ENCODE data around the gene ST8SIA1. TPM values are rescaled to one million over a fixed set of nuclear protein-coding genes. Genes with fewer than 3 reads are reported as not detected.

The ST8SIA1 gene
- total RNA-seq, 1 donor from 2014 or later, result 2.1 TPM

DNA sequence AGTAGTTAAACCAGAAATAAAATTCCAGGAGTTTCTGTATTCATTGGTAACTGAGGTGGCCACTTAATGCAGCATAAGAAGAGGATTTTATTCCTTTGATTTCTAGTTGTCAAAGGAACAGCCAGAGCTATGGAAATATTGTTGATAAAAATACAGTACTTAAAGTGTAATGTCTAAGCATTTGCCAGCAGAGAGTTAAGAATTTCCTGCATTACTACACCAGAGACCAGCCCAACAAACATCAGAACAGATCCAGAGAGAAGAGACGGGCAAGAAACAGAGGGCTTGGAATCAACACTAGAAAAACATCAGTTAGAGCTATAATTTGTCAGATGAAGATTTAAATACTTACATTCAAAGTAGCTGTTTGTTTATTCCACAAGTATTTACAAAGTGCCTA, 77.9 kb downstream of the ST8SIA1 start:
- intact Hi-C loops (cut with micrococcal nuclease), result no loop called here
- TF ChIP-seq, protein P1, sequence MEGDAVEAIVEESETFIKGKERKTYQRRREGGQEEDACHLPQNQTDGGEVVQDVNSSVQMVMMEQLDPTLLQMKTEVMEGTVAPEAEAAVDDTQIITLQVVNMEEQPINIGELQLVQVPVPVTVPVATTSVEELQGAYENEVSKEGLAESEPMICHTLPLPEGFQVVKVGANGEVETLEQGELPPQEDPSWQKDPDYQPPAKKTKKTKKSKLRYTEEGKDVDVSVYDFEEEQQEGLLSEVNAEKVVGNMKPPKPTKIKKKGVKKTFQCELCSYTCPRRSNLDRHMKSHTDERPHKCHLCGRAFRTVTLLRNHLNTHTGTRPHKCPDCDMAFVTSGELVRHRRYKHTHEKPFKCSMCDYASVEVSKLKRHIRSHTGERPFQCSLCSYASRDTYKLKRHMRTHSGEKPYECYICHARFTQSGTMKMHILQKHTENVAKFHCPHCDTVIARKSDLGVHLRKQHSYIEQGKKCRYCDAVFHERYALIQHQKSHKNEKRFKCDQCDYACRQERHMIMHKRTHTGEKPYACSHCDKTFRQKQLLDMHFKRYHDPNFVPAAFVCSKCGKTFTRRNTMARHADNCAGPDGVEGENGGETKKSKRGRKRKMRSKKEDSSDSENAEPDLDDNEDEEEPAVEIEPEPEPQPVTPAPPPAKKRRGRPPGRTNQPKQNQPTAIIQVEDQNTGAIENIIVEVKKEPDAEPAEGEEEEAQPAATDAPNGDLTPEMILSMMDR (IDR thresholded peaks at IDR 0.05; ENCODE audit: borderline replicate concordance), result no peak

DNA sequence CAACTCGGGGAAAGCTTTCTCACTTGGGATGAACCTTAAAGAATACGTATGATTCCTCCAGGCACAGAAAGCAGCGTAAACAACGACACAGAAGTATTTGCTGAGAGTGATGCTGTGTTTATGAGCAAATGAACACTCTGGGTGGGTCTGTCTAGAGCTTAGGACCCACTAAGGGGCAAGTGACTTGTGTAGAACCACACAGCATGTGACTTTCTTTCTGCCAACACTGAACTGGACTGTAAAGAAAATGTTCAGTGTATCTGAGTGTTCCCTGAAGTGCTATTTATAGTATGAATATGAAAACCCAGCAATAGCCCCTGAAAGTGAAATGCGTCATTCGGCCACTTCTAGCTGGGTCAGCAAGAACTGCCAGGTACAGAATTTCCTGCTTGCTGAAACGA, 78.5 kb downstream of the ST8SIA1 start:
- no peaks in the 10 kb centered on the region for H3K9me3 ChIP-seq (replicated peaks)
- TF ChIP-seq, protein P1 (IDR thresholded peaks at IDR 0.05; ENCODE audit: borderline replicate concordance), result no peak

More for the DNA sequence above, 77.9 kb downstream of the ST8SIA1 start:
- Histone ChIP-seq H3K9me3 (replicated peaks) (no peaks in the 10 kb centered on the region), H3K27ac (replicated peaks) (no peak overlapping the region), H3K4me3 (no peak overlapping the region), H3K36me3 (no peaks in the 10 kb centered on the region), H3K27me3 (ENCODE audit: low read depth) (no peaks in the 10 kb centered on the region), H3K4me1 (peaks cover 10% of the 10 kb centered on the region)
- DNase-seq, result no peak

DNA sequence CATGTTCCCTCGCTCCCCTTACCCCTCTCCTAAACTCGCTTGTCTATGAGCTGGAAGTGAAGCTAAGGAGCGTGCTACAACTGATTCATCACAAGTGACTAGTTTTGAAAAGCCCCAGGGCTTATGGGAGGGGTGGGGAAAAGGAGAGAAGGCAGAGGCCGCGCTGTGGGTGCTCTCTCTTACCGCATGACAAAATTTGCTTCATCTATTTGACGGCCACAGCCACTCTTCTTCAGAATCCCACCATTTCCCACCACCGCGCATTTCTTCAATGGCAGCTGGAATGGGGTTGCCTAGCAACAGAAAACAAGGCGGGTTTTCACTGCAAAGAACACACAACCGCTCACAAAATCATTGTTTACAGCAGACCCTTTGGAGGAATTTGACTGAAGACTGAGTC, 79.4 kb downstream of the ST8SIA1 start:
- TF ChIP-seq, protein P1 (IDR thresholded peaks at IDR 0.05; ENCODE audit: borderline replicate concordance), result no peak
- intact Hi-C loops (cut with micrococcal nuclease), result no loop called here

More for the DNA sequence above, 78.5 kb downstream of the ST8SIA1 start:
- intact Hi-C loops (cut with micrococcal nuclease), result no loop called here
- Histone ChIP-seq H3K4me3 (no peak overlapping the region), H3K27me3 (ENCODE audit: low read depth) (no peaks in the 10 kb centered on the region), H3K36me3 (no peaks in the 10 kb centered on the region), H3K27ac (replicated peaks) (no peak overlapping the region), H3K4me1 (peaks cover 10% of the 10 kb centered on the region)
- no peak for DNase-seq

DNA sequence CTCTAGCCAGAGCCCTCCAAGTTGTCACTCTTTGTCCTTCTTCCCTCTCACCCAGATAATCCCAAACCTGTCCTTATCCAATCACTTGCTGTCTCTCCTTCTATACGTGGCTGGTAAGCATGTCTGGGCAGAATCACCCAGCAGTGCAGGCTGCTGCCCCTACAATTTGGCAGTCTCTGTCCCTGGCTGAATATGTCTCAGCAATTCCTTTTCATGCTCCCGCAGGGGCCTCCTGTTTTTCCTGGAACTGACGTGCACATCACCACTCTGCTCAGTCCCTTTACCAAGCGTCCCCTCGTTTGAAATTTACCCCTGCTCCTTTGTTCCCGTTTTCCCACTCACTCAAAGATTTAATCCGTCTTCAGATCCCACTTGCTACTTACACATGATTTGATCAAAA, 80.0 kb downstream of the ST8SIA1 start:
- Histone ChIP-seq H3K36me3 (no peaks in the 10 kb centered on the region), H3K4me3 (no peak overlapping the region), H3K27ac (replicated peaks) (no peak overlapping the region), H3K4me1 (peaks cover 10% of the 10 kb centered on the region), H3K27me3 (ENCODE audit: low read depth) (no peaks in the 10 kb centered on the region), H3K9me3 (replicated peaks) (no peaks in the 10 kb centered on the region)
- TF ChIP-seq, protein P1 (IDR thresholded peaks at IDR 0.05; ENCODE audit: borderline replicate concordance), result no peak
- intact Hi-C loops (cut with micrococcal nuclease), result no loop called here
- DNase-seq, result no peak

More for the DNA sequence above, 79.4 kb downstream of the ST8SIA1 start:
- H3K36me3 ChIP-seq, result no peaks in the 10 kb centered on the region
- no peak overlapping the region for H3K27ac ChIP-seq (replicated peaks)
- no peaks in the 10 kb centered on the region for H3K9me3 ChIP-seq (replicated peaks)
- H3K27me3 ChIP-seq (ENCODE audit: low read depth), result no peaks in the 10 kb centered on the region
- no peak for DNase-seq
- H3K4me1 ChIP-seq, result peaks cover 10% of the 10 kb centered on the region
- H3K4me3 ChIP-seq, result no peak overlapping the region

DNA sequence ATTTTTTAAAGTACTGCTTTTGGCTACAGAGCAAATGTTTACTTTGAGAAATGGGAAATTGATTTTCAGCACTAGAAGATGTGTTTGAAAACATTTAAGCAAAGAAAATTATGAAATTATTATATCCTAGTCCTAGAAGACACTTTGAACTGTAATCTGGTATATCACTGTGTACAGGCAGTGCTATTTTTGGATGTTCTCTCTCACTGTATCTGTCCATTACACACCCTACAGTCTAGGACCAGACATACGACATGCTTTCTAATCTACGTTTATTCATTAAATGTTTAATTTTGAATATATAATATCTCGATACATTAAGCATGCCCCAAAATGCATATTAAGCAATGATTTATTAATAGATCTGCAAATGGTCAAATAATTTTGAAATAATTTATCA, 82.5 kb downstream of the ST8SIA1 start:
- H3K4me1 ChIP-seq, result peaks cover 10% of the 10 kb centered on the region
- no peak for DNase-seq
- no peak overlapping the region for H3K4me3 ChIP-seq
- intact Hi-C loops (cut with micrococcal nuclease), result no loop called here
- H3K27me3 ChIP-seq (ENCODE audit: low read depth), result no peaks in the 10 kb centered on the region
- no peaks in the 10 kb centered on the region for H3K36me3 ChIP-seq
- H3K9me3 ChIP-seq (replicated peaks), result no peaks in the 10 kb centered on the region
- TF ChIP-seq, protein P1 (IDR thresholded peaks at IDR 0.05; ENCODE audit: borderline replicate concordance), result no peak
- no peak overlapping the region for H3K27ac ChIP-seq (replicated peaks)
